Measurements from ENCODE around the gene HBM.
"Not testable (repeated sequence)": the region's sequence is repeated elsewhere in the genome, so short reads cannot be mapped to it uniquely, and the experiment has no call there.

The HBM gene

DNA sequence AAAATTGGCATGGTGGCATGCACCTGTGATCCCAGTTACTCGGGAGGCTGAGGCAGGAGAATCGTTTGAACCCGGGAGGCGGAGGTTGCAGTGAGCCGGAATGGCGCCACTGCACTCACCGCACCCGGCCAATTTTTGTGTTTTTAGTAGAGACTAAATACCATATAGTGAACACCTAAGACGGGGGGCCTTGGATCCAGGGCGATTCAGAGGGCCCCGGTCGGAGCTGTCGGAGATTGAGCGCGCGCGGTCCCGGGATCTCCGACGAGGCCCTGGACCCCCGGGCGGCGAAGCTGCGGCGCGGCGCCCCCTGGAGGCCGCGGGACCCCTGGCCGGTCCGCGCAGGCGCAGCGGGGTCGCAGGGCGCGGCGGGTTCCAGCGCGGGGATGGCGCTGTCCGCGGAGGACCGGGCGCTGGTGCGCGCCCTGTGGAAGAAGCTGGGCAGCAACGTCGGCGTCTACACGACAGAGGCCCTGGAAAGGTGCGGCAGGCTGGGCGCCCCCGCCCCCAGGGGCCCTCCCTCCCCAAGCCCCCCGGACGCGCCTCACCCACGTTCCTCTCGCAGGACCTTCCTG, 14.4 kb downstream of the HBM start, which contains the start of gene HBQ1:
Gene HBQ1 (plus strand): TSS at position 359 of the 575 bp plus-strand sequence. CDS start 28 bp downstream, at position 387.
- H3K27ac ChIP-seq, result no peak within 1 kb of the TSS
- peak within 1 kb of the TSS in 5 of 7 experiments; percentile 1 to 16 (median 14) for H3K4me3 ChIP-seq

DNA sequence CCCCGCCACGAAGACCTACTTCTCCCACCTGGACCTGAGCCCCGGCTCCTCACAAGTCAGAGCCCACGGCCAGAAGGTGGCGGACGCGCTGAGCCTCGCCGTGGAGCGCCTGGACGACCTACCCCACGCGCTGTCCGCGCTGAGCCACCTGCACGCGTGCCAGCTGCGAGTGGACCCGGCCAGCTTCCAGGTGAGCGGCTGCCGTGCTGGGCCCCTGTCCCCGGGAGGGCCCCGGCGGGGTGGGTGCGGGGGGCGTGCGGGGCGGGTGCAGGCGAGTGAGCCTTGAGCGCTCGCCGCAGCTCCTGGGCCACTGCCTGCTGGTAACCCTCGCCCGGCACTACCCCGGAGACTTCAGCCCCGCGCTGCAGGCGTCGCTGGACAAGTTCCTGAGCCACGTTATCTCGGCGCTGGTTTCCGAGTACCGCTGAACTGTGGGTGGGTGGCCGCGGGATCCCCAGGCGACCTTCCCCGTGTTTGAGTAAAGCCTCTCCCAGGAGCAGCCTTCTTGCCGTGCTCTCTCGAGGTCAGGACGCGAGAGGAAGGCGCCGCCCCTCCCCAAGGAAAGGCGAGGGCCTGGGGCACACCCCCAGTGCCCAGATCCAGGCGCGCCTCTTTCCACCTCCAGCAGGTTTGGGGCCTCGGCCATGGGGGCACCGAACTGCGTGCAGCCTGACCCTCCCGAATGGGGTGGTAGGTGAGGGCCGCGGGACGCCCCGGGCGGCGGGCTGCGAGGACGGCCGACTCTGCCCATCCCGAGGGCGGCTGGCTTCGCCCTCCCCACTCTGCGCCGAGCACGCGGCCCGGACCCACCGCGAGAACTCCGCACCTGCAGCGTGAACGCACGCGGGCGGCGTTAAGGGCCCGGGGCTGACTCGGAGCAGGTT, 15.1 kb downstream of the HBM start:
- peak overlapping the region in 5 of 7 experiments; percentile 1 to 16 (median 14) for H3K4me3 ChIP-seq
- H3K27ac ChIP-seq, result no peak overlapping the region

DNA sequence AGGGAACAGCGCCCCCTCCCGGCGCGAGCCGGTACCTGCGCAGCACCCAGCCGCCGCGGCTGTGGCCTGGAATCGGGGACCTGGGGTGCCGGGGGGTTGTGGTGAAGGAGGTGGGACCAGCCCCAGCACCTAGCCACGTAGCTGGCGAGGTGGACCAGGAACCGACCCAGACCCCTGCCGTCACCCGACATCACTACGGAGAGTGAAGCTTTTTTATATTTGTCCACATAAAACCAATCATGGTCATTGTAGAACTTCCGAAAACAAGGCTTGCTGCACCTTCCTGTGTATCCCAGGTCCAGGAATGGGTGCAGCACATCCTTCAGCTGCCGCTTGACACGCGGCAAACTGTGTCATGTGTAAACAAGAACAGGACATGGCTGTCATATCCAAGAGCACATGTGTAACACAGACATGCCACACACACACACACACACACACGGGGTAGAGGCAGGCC, 15.8 kb downstream of the HBM start:
- peak overlapping the region in 2 of 7 experiments; percentile 13 to 16 for H3K4me3 ChIP-seq
- H3K27ac ChIP-seq, result no peak overlapping the region

DNA sequence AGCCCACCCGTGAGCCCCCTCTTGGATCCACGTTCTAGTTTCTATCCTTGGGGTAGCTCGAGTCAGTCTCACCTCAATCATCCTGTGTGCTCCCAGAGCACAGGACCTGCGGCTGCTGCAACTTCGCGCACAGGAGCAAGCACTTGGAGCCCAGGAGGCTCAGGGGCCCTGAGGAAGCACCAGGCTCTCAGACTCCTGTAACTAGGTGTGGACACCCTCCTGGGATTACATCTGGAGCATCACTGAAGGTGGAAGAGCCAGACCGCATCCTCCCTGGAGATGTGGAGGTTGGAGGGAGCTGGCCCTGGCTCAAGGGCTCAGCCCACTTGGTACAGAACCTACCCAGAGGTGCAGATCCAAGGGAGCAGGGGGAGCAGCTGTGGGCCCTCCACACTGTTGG, 17.2 kb downstream of the HBM start:
- Histone ChIP-seq H3K4me3 (no peak overlapping the region), H3K27ac (no peak overlapping the region)

DNA sequence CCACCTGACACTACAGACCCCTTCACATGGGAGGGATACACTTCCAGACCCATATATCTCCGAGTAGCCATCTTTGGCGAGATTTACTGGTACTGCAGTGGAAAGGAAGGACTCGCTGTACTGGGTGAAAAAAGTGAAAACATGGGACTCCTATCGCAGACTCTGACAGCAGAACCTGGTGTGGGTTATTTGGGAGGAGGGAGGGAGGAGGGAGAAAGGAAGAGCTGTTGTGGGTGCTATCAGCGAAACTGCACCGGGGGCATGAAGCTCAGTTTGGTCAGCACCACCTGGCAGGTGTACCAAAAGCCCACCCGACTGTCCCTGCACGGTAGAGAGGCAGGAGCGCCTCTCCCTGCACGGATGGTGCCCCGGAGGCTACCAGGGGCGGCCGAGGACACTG, 19.4 kb downstream of the HBM start:
- no peak overlapping the region for H3K4me3 ChIP-seq
- no peak overlapping the region for H3K27ac ChIP-seq

DNA sequence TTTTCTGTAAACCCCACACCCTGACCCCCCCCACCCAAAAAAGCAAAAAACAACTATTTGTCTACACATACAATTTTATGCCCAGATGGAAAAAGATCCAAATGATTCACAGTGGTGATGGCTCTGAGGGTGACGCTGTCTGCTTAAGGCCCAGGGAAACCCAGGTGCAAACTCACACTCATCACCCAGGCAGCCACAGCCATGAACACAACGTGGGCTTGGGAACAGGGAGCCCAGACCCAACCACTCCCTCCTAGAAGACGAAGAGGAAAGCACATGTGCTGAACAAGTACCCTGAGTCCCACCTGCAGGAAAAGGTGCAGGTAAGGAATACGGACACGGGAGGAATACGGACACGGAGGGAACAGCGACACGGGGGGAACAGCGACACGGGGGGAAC, 19.9 kb downstream of the HBM start:
- H3K4me3 ChIP-seq, result no peak overlapping the region

DNA sequence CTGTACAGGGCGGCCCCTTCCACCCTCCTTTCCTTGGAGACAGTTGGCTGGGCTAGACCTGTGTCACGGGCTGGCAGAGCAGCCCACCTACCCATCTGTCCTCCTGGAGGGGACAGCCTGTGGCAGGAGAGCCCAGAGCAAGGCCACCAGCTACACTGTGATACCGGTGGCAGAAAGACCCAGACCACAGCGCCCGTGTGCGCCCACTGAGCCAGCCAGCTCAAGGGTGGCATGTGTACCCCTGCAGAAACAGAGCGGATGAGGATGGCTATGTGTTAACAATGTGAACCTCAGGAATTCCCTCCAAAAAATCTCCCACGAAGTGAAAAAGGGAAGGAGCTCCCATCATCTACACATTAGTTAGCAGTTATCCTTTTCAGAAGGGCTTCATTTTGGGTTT, 21.6 kb downstream of the HBM start:
- Histone ChIP-seq H3K4me3 (no peak overlapping the region), H3K27ac (no peak overlapping the region)

More for the DNA sequence above, 19.9 kb downstream of the HBM start:
- no peak overlapping the region for H3K27ac ChIP-seq

DNA sequence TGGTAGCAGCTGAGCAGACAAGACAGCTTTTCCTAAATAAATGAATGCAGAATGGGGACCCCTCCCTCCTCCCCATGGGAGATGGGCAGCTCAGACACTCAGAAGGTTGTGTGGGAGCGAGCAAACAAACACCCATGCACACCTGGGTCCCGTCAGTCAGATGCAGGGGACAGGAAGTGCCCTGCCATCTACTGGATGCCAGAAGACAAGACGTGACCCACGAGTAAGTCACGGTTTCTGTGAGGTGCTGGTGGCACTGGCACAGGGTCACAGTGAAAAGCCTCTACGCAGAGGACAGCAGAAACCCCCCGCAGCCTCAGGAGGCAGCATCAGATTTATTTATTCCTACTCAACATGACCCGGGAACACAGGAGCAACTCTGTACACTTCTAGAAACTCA, 22.9 kb downstream of the HBM start:
- Histone ChIP-seq H3K27ac (no peak overlapping the region), H3K4me3 (no peak overlapping the region)

DNA sequence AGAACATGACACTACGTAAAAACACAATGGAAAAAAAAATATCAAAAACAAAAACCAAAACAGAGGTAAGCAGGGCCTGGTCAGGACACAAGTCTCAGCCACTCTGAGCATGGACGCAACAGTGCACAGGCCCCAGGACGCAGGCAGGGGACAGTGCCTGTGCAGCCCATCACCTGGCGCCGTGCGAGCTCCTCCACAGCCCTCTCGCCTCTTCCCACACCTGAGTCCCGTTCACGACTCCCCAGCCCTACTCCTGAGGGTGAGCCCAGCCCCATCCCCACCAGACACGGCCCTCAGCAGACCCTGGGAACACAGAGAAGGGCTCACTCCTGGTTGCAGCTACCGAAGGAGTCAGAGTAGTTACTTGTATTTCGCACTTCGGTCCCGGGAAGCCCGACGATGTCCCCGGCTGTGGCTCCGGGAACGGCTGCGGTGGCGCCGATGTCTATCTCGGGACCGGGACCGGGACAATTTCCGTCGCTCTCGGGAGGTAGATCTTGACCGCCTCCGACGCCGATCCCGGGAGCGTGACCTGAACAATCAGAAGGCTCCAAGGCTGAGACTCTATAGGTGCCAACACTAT, 23.9 kb downstream of the HBM start:
- Histone ChIP-seq H3K4me3 (no peak overlapping the region), H3K27ac (no peak overlapping the region)

DNA sequence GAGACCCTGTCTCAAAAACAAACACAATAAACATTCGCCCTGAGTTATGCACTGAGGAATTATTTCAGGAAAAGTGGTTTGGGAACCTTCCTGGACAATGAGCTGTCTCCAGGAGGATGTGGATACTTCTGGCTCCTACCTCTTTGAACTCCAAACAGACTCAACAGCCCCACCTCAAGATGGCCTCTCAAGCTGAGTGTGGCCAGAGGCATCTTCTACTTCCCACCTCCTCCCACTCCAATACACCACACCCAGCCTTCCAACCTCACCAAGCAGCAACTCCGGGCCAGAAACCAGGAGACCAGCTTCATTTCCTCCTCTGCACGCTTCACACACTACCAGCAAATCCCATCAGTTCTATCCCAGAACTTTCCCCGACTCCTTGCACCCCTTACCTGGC, 26.1 kb downstream of the HBM start:
- H3K4me3 ChIP-seq, result no peak overlapping the region
- no peak overlapping the region for H3K27ac ChIP-seq

DNA sequence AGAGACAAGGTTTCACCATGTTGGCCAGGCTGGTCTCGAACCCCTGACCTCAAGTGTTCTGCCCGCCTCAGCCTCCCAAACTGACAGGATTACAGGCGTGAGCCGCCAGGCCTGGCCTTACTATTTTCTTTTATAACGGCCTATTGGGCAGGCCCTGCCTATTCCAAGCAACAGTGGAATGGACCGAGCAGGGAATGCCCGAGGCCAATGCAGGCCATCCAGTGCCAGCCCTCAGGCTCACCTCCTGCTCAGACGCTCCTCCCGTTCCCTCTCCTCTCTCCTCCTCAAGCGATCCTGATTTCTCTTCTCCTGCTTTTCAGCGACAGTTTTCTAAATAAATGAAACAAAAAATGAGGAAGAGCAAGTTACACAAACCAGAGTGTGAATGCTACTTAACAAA, 26.9 kb downstream of the HBM start:
- no peak overlapping the region for H3K27ac ChIP-seq
- H3K4me3 ChIP-seq, result no peak overlapping the region

DNA sequence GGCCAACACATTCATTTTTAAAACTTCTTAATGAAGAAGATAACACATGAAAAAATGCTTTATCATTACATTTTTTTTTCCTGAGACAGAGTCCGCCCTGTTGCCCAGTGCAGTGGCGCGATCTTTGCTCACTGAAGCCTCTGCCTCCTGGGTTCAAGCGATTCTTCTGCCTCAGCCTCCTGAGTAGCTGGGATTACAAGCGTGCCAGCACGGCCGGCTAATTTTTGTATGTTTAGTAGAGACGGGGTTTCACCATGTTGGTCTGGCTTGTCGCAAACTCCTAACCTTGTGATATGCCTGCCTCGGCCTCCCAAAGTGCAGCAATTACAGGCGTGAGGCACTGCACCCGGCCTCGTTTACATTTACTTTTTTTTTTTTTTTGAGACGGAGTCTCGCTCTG, 27.7 kb downstream of the HBM start:
- H3K27ac ChIP-seq, result no peak overlapping the region
- H3K4me3 ChIP-seq, result no peak overlapping the region

DNA sequence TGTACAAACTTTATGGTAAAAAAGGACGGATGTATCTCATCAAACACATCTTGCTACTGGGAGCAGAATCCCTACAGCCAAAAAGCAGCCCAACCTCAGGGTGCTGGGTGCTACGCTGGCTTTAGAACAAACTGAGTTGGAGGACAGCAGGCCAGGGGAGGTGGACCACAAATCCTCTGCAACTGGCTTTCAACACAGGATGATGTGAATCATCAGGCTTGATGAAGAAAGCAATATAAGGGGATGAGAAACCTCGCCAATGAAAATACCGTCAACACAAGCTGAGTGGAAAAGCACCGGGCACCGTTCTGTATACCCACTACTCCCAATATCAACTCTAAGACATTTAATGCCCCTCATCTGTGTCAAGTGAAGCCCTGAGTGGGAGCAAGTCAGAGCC, 28.7 kb downstream of the HBM start:
- Histone ChIP-seq H3K4me3 (no peak overlapping the region), H3K27ac (no peak overlapping the region)

DNA sequence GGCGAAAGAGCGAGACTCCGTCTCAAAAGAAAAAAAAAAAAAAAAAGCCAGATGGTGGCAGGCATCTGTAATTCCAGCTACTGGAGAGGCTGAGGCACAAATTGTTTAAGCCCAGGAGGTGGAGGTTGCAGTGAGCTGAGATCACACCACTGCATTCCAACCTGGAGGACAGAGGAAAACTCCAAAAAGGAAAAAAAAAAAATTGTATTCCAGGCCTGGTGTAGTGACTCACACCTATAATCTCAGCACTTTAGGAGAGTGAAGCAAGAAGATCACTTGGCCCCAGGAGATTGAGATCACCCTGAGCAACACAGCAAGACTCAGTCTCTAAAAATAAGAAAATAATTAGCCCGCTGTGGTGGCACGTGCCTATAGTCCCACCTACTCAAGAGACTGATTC, 34.6 kb downstream of the HBM start:
- H3K27ac ChIP-seq, result no peak overlapping the region
- H3K4me3 ChIP-seq, result no peak overlapping the region

DNA sequence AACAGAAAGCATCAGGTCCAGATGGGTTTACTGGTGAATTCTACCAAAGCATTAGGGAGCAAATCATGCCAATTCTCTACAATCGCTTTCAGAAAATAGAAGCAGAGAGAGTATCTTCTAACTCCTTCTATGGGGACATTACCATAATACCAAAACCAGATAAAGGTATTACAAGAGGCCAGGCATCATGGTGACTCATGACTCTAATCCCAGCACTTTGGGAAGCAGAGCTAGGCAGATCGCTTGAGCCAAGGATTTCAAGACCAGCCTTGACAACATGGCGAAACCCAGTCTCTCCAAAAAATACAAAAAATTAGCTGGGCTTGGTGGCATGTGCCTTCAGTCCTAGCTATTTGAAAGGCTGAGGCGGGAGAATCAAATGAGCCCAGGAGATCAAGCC, 37.5 kb downstream of the HBM start:
- Histone ChIP-seq H3K4me3 (no peak overlapping the region), H3K27ac (no peak overlapping the region)

DNA sequence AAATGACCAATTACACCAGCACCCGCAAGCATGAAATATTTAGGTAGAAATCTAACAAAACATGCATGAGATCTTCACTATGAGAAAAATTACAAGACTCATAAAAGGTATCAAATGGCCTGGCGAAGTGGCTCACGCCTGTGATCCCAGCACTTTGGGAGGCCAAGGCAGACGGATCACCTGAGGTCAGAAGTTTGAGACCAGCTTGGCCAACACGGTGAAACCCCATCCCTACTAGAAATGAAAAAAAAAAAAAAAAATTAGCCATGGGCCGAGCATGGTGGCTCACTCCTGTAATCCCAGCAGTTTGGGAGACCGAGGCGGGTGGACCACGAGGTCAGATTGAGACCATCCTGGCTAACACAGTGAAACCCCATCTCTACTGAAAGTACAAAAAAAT, 38.3 kb downstream of the HBM start:
- not testable (repeated sequence) for H3K4me3 ChIP-seq, H3K27ac ChIP-seq

DNA sequence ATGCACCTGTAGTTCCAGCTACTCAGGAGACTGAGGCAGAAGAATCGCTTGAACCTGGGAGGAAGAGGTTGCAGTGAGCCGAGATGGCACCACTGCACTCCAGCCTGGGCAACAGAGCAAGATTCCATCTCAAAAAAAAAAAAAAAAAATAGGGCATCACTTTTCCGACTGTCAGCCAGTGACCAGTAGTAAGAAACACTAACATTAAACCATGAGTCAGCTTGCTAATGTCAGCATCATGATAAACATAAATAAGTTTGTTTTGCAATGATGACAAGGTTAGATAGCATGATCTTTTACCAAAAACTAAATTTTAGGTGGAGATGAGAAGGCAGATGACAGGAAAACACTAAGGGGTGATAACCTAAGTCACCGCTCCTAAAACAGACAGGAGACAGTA, 43.6 kb downstream of the HBM start:
- not testable (repeated sequence) for H3K27ac ChIP-seq

DNA sequence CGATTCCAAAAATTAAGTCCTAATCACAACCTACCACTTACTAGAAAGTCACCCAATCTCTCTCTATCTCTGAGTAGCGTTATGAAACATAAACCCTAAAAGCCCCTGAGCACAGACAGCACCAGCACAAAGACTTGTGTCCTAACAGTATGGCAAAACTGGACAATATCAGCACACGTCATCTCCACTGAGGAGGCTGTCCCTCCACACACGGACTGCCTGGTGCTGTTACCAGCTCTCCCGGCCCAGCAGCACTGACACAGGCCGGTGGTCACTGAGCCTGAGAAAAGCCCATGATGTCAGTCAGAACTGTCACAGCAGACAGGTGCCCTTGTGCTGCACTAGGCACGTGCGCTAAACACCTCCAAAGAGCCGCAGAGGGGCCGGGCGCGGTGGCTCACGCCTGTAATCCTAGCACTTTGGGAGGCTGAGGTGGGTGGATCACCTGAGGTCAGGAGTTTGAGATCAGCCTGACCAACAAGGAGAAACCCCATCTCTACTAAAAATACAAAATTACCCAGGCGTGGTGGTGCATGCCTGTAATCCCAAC, 45.9 kb downstream of the HBM start:
- H3K4me3 ChIP-seq, H3K27ac ChIP-seq: not testable (repeated sequence)

More for the DNA sequence above, 43.6 kb downstream of the HBM start:
- not testable (repeated sequence) for H3K4me3 ChIP-seq

DNA sequence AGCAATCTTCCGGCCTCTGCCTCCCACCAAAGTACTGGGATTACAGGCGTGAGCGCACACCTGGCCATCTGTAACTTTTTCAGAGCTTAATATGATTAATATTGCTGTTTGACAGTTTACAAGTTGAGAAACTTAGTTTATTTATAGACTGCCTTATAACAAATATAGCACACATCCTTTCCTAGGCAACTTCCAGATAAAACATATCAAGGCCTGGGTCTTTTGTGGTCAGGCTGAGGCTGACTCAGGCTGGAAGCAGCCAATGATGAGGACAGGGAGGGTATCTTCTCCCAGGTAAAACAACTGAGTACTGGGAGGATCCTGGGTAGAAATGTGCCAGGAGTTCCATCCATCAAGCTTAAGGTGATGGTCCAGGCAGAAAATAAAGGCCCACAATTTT, 47.2 kb downstream of the HBM start:
- H3K27ac ChIP-seq, result no peak overlapping the region
- H3K4me3 ChIP-seq, result no peak overlapping the region
